ENCODE measurements around the gene SLC25A21.
A peak's percentile ranks its signal among the peaks of the same experiment; 100 is the strongest.
"Not testable (repeated sequence)": the region's sequence is repeated elsewhere in the genome, so short reads cannot be mapped to it uniquely, and the experiment has no call there.

The SLC25A21 gene

GRCh38 chr14:36817071-36817930 lies 355.1 kb downstream of the SLC25A21 start:
- peak; percentile 62 for DNase-seq

- DNase-seq, result no peak
Measured at GRCh38 chr14:36816481-36816880, 355.9 kb downstream of the SLC25A21 start.

GRCh38 chr14:36814783-36815182 lies 357.6 kb downstream of the SLC25A21 start:
- not testable (repeated sequence) for DNase-seq

- DNase-seq, result no peak
Measured at GRCh38 chr14:36810209-36810608, 362.2 kb downstream of the SLC25A21 start.

- DNase-seq, result peak; percentile 93
Measured at GRCh38 chr14:36807727-36808126, 364.7 kb downstream of the SLC25A21 start.

- DNase-seq, result no peak
Measured at GRCh38 chr14:36805131-36805559, 367.3 kb downstream of the SLC25A21 start.

GRCh38 chr14:36797634-36798033 lies 374.8 kb downstream of the SLC25A21 start:
- no peak for DNase-seq

- DNase-seq, result peak; percentile 93
Measured at GRCh38 chr14:36791402-36791801, 381.0 kb downstream of the SLC25A21 start.

GRCh38 chr14:36785511-36785910 lies 386.9 kb downstream of the SLC25A21 start:
- DNase-seq, result peak; percentile 93

- DNase-seq, result peak; percentile 67
Measured at GRCh38 chr14:36784541-36784940, 387.9 kb downstream of the SLC25A21 start.

GRCh38 chr14:36781897-36782296 lies 390.5 kb downstream of the SLC25A21 start:
- no peak for DNase-seq

GRCh38 chr14:36773558-36773957 lies 398.8 kb downstream of the SLC25A21 start:
- no peak for DNase-seq

GRCh38 chr14:36773136-36773540 lies 399.3 kb downstream of the SLC25A21 start:
- peak; percentile 62 for DNase-seq

GRCh38 chr14:36771028-36771640 lies 401.3 kb downstream of the SLC25A21 start:
- DNase-seq, result peak; percentile 100

GRCh38 chr14:36768638-36769337 lies 403.6 kb downstream of the SLC25A21 start:
- DNase-seq, result peak; percentile 95

GRCh38 chr14:36767603-36768281 lies 404.7 kb downstream of the SLC25A21 start:
- DNase-seq, result peak; percentile 100

- no peak for DNase-seq
Measured at GRCh38 chr14:36766974-36767373, 405.4 kb downstream of the SLC25A21 start.

GRCh38 chr14:36757734-36758601 lies 414.4 kb downstream of the SLC25A21 start:
- peak; percentile 100 for DNase-seq

- peak; percentile 100 for DNase-seq
Measured at GRCh38 chr14:36756226-36756625, 416.2 kb downstream of the SLC25A21 start.

- peak; percentile 100 for DNase-seq
Measured at GRCh38 chr14:36755756-36756155, 416.6 kb downstream of the SLC25A21 start.

GRCh38 chr14:36751920-36752319 lies 420.5 kb downstream of the SLC25A21 start:
- DNase-seq, result no peak

GRCh38 chr14:36751106-36751505 lies 421.3 kb downstream of the SLC25A21 start:
- no peak for DNase-seq
